Cerebellar cortex (tissue), 1 donor: ENCODE measurements around the gene LRIF1.
"Not testable (repeated sequence)": the region's sequence is repeated elsewhere in the genome, so short reads cannot be mapped to it uniquely, and the experiment has no call there.

Source experiments
- DNase-seq: peaks from one replicate; pipeline ENCODE4 v3.0.0-alpha.2; 2015; ENCODE audit warnings: low spot score

The LRIF1 gene

DNA sequence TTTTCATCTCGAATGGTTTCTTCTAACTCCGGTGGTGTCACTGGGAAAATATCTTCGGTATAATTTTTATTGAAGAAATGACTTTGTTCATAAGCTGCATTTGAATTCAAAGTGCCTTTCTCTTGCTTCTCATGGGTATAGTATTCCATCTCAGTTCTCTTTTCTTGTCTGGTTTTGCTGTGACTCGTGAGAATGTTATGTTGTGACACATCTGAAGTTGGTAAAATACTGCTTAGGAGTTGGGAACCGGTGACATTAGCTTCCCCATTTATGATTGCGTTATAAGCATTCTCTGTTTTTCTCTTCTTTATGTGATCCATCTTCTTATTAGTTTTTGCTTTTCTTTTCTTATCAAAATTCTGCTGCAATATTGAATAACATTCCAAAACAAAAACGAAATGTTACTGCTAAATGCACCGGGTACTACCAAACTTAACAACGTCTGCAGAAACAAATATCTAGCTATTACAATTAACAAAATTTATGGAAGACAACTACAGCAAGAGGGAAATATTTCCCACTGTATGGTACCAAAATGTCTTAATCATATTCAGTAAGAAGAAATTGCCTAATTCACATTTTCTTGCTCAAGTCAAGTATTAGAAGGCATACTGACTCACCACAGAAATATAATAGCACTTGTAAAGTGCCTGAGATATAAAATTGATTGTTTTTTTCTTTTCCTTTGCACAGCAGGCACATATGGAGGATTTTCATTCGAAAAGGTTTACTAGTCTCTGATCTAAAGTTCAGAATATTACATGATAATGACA lies 15.5 kb downstream of the LRIF1 start:
- no peak for DNase-seq

- DNase-seq: no peak
Measured at GRCh38 chr1:110945626-110946025, 18.1 kb downstream of the LRIF1 start.

GRCh38 chr1:110944806-110945205 lies 18.9 kb downstream of the LRIF1 start:
- no peak for DNase-seq

DNA sequence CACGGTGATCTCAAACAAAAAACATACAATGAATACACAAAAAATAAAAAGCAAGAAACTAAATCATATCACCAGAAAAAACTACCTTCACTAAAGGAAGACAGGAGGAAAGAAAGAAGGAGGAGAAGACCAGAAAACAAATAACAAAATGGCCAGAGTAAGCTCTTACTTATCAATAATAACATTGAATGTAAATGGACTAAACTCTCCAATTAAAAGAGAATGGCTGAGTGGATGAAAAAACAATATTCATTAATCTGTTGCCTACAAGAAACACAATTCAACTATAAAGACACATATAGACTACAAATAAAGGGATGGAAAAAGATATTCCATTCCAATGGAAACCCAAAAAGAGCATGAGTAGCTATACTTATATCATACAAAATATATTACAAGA lies 27.2 kb downstream of the LRIF1 start:
- no peak for DNase-seq

- not testable (repeated sequence) for DNase-seq
Measured at GRCh38 chr1:110931097-110931496, 32.6 kb downstream of the LRIF1 start.

DNA sequence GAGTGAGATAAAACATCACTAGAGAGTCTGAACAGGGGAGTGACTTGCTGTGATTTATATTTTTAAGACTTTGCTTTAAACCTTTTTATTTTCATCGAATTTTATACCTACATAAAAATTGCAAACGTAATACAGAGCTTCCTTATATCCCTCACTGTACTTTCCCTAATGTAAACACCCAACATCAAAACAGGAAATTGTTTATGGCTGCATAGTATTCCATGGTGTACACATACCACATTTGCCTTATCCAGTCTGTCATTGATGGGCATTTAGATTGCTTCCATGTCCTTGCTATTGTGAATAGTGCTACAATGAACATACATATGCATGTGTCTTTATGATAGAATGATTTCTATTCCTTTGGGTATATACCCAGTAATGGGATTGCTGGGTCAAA lies 34.8 kb downstream of the LRIF1 start:
- no peak for DNase-seq

- no peak for DNase-seq
Measured at GRCh38 chr1:110928191-110928590, 35.5 kb downstream of the LRIF1 start.

GRCh38 chr1:110927484-110928075 lies 36.1 kb downstream of the LRIF1 start:
- no peak for DNase-seq

DNA sequence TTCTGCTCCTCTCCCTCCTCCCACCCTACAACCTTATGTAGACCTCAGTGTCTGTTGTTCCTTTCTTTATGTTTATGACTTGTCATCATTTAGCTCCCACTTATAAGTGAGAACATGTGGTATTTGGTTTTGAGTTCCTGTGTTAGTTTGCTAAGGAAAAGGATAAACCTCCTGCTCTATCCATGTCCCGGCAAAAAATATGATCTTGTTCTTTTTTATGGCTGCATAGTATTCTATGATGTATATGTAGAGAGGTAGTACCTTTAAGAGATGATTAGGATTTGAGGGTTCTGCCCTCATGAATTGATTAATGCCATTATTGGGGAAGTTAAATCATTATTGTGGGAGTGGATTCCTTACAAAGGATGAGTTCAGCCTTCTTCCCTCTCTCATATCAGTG lies 41.8 kb downstream of the LRIF1 start:
- DNase-seq: no peak

GRCh38 chr1:110918016-110918415 lies 45.7 kb downstream of the LRIF1 start:
- no peak for DNase-seq

DNA sequence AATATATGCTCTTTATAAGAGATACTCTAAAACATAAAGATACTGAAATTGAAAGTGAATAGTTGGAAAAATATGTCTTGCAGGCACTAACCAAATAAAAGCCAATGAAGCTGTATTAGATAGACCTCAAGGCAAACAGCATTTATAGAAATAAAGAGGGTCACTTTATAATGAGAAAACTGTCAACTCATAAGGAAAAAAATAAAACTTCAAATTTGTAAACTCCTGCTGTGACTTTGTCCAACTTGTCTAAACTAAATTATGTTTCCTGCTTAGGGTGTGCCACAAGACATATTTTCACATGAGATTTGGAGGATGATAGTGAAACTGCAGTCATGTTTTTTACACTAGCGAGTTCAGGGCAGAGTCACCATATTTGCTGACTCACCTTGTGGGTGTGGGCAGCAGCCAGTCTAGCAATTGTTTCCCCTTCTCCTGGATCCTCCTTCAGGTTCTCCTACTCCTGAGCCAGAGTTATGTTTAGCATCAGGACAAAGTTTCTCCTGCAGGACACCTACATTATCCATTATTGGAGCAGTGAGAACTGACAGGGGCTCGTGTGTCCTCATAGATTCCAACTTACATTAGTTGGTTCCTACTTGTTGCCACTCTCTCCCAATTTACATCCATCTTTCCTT lies 46.9 kb downstream of the LRIF1 start:
- no peak for DNase-seq

- no peak for DNase-seq
Measured at GRCh38 chr1:110916274-110916668, 47.5 kb downstream of the LRIF1 start.

GRCh38 chr1:110915804-110916203 lies 47.9 kb downstream of the LRIF1 start:
- DNase-seq: no peak

DNA sequence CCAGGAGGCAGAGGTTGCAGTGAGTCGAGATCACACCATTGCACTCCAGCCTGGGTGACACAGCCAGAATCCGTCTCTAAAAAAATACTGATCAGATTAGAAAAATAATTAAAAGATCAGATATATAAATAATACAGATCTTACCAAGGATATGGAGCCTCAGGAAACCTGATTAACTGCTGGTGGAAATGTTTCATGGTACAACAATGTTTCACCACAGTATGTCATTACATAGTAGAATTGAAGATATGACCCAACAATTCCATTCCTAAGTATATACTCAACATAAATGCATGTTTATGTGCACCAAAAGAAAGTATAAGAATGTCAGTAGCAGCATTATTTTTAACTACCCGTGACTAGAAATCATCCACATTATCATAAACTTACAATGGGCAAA lies 49.0 kb downstream of the LRIF1 start:
- DNase-seq: no peak

- DNase-seq: no peak
Measured at GRCh38 chr1:110912784-110913183, 50.9 kb downstream of the LRIF1 start.

- no peak for DNase-seq
Measured at GRCh38 chr1:110903853-110904500, 59.7 kb downstream of the LRIF1 start.

GRCh38 chr1:110902820-110903463 lies 60.8 kb downstream of the LRIF1 start:
- no peak for DNase-seq

DNA sequence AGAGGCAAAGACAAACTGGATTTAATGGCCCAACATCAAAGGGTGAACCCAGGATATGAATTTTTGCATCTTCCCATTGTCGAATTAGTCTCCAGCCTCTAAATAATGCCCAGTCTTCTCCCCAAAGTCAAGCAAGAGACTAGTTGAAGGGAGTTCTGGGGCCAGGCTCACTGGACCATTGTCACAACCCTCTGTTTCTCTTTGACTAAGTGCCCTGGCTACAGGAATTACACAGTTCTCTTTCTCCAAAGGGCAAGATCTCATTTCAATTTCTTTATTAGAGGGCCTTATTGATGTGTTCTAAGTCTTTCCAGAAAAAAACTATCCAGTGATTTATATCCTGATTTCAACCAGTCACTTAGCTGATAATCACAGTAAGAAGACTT lies 64.3 kb downstream of the LRIF1 start:
- DNase-seq: no peak

GRCh38 chr1:110898734-110899457 lies 64.8 kb downstream of the LRIF1 start:
- DNase-seq: no peak

DNA sequence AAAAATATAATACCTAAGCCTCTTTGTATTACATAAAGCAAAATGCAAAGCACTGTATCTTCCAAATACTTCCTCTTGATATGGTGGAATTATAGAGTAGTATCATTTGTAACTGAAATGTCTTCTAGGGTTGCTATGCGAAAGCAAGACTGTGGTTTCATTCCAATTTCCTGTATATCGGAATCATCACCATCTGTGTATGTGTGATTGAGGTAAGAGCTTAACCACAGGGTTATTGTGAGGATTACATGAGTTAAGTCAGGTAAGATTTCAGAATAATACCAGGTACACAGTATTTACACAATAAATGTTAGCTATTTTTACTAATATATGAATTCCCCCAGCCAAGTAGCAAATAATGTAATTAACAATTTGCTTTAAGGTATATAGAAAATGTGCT lies 66.0 kb downstream of the LRIF1 start:
- DNase-seq: no peak
